ENCODE results near the gene EPS8L1.

GRCh38 chr19:55069865-55070197 lies 5.8 kb upstream of the EPS8L1 start:
- no peak for TF ChIP-seq CTCF (optimal IDR thresholded peaks at IDR 0.05 in 1 of 3, IDR thresholded peaks at IDR 0.05 in 1 of 3, conservative IDR thresholded peaks at IDR 0.05 in 1 of 3; ENCODE audit: extremely low read depth in 1 of 3, insufficient read depth in 2 of 3, low read length in 3 of 3)
- TF ChIP-seq EZH2 (IDR thresholded peaks at IDR 0.05; ENCODE audit: low read length) = no peak

Data from keratinocyte (primary cell).